Neural cell (in vitro differentiated cells): Measurements from ENCODE around the gene SWAP70. TPM values are rescaled to one million over a fixed set of nuclear protein-coding genes. Genes with fewer than 3 reads are reported as not detected.

Source experiments
- H2AFZ ChIP-seq: fragments of 200-600, 300-800 bp; sonication (generic), shearing (Covaris generic); 2 replicates; pipeline ENCODE4 v1.6.0; 2014; ENCODE audit warnings: low read depth, mild to moderate bottlenecking, antibody characterized with exemption, low read length, moderate library complexity
- H3F3A ChIP-seq: fragments of 200-600 bp; shearing (Covaris generic); 2 replicates; pipeline ENCODE4 v1.6.1; 2016; ENCODE audit warnings: mild to moderate bottlenecking, moderate library complexity, mixed read lengths, antibody characterized with exemption, low read length; ENCODE audit not compliant: insufficient read depth, poor library complexity, severe bottlenecking
- H3K27ac ChIP-seq: fragments of 200-600, 300-800 bp; sonication (generic), shearing (Covaris generic); 2 replicates; pipeline ENCODE4 v1.5.1; 2014; ENCODE audit warnings: mild to moderate bottlenecking, low read length, moderate library complexity
- H3K27me3 ChIP-seq: fragments of 300-800, 200-600 bp; sonication (generic), shearing (Covaris generic); 2 replicates; pipeline ENCODE4 v1.6.0; 2014; ENCODE audit warnings: mild to moderate bottlenecking, low read depth, low read length, moderate library complexity; ENCODE audit not compliant: insufficient read depth
- H3K36me3 ChIP-seq: fragments of 300-800, 200-600 bp; sonication (generic), shearing (Covaris generic); 2 replicates; pipeline ENCODE4 v1.5.1; 2014; ENCODE audit warnings: mild to moderate bottlenecking, antibody characterized with exemption, low read length, moderate library complexity; ENCODE audit not compliant: insufficient read depth
- H3K4me2 ChIP-seq: fragments of 300-800, 200-600 bp; sonication (generic), shearing (Covaris generic); 2 replicates; pipeline ENCODE4 v1.6.0; 2014; ENCODE audit warnings: mild to moderate bottlenecking, low read length
- H3K4me3 ChIP-seq: fragments of 300-800, 200-600 bp; sonication (generic), shearing (Covaris generic); 2 replicates; pipeline ENCODE4 v1.5.1; 2014; ENCODE audit warnings: mild to moderate bottlenecking, low read length, moderate library complexity
- H3K79me2 ChIP-seq: fragments of 200-600 bp; shearing (Covaris generic); replicated peaks from 2 replicates; pipeline ENCODE4 v1.6.0; 2014; ENCODE audit warnings: mild to moderate bottlenecking, low read length, moderate library complexity; ENCODE audit not compliant: insufficient read depth
- H3K9ac ChIP-seq: fragments of 300-800, 200-600 bp; sonication (generic), shearing (Covaris generic); 2 replicates; pipeline ENCODE4 v1.6.1; 2016; ENCODE audit warnings: mild to moderate bottlenecking, low read length, mixed read lengths
- H3K9me2 ChIP-seq: fragments of 200-600 bp; shearing (Covaris generic); 2 replicates; pipeline ENCODE4 v1.6.1; 2016; ENCODE audit warnings: mild to moderate bottlenecking, low read length, mixed read lengths; ENCODE audit not compliant: insufficient read depth
- H3K9me3 ChIP-seq: fragments of 200-600, 300-800 bp; sonication (generic), shearing (Covaris generic); 2 replicates; pipeline ENCODE4 v1.6.1; 2016; ENCODE audit warnings: mild to moderate bottlenecking, mixed run types, low read length, moderate library complexity, mixed read lengths
- H4K20me1 ChIP-seq: fragments of 200-600 bp; shearing (Covaris generic); 2 replicates; pipeline ENCODE4 v1.6.1; 2016; ENCODE audit warnings: mild to moderate bottlenecking, mixed run types; ENCODE audit not compliant: insufficient read depth
- EP300 ChIP-seq: fragments of 450-650 bp; conservative IDR thresholded peaks from 2 replicates; pipeline ENCODE4 v1.6.1; 2014; ENCODE audit warnings: antibody characterized with exemption, mild to moderate bottlenecking, moderate library complexity; ENCODE audit not compliant: poor library complexity, severe bottlenecking
- EZH2 ChIP-seq: fragments of 200-600, 300-800 bp; shearing (Covaris generic), sonication (generic); IDR thresholded peaks from 2 replicates; pipeline ENCODE4 v1.6.1; 2014; ENCODE audit warnings: antibody characterized with exemption, low read length, borderline replicate concordance, mild to moderate bottlenecking; ENCODE audit not compliant: insufficient read depth, poor library complexity, severe bottlenecking
- MXI1 ChIP-seq: fragments of 450-650 bp; conservative IDR thresholded peaks from 2 replicates; pipeline ENCODE4 v1.6.1; 2014; ENCODE audit warnings: antibody characterized with exemption, mild to moderate bottlenecking; ENCODE audit not compliant: poor library complexity, severe bottlenecking
- POLR2AphosphoS5 ChIP-seq: IDR thresholded peaks from 2 replicates; pipeline ENCODE4 v1.6.1; 2012
- RAD21 ChIP-seq: fragments of 450-650 bp; conservative IDR thresholded peaks from 2 replicates; pipeline ENCODE4 v1.6.1; 2014; ENCODE audit warnings: antibody characterized with exemption, mild to moderate bottlenecking, moderate library complexity
- SMC3 ChIP-seq: fragments of 450-650 bp; conservative IDR thresholded peaks from 2 replicates; pipeline ENCODE4 v1.6.1; 2014; ENCODE audit warnings: antibody characterized with exemption, mild to moderate bottlenecking, moderate library complexity; ENCODE audit not compliant: poor library complexity
- TAF1 ChIP-seq: IDR thresholded peaks from 2 replicates; pipeline ENCODE4 v1.6.1; 2012; ENCODE audit warnings: low read depth
- polyA plus RNA-seq: library from polyadenylated mRNA; depleted of rRNA; stranded (reverse); fragments of >200 nt; gene quantifications from 2 replicates; pipeline ENCODE4 v1.2.3, GENCODE V29; 2014
- TF ChIP-seq, protein P1 (sequence below): IDR thresholded peaks from 2 replicates; pipeline ENCODE4 v1.6.1; 2012; ENCODE audit warnings: borderline replicate concordance
- TF ChIP-seq, protein P2 (sequence below): fragments of 450-650 bp; IDR thresholded peaks from 2 replicates; pipeline ENCODE4 v1.5.1; 2014; ENCODE audit warnings: antibody characterized with exemption, mild to moderate bottlenecking, moderate library complexity; ENCODE audit not compliant: poor library complexity, severe bottlenecking

Gene SWAP70
- polyA plus RNA-seq, 1 donor from 2014 or later: 1.4 TPM

- no peaks in the 10 kb centered on the region for H3K27me3 ChIP-seq
- H3K4me3 ChIP-seq: no peak overlapping the region
- no peak for TF ChIP-seq TAF1
- no peak for TF ChIP-seq SMC3
- TF ChIP-seq, protein P1, sequence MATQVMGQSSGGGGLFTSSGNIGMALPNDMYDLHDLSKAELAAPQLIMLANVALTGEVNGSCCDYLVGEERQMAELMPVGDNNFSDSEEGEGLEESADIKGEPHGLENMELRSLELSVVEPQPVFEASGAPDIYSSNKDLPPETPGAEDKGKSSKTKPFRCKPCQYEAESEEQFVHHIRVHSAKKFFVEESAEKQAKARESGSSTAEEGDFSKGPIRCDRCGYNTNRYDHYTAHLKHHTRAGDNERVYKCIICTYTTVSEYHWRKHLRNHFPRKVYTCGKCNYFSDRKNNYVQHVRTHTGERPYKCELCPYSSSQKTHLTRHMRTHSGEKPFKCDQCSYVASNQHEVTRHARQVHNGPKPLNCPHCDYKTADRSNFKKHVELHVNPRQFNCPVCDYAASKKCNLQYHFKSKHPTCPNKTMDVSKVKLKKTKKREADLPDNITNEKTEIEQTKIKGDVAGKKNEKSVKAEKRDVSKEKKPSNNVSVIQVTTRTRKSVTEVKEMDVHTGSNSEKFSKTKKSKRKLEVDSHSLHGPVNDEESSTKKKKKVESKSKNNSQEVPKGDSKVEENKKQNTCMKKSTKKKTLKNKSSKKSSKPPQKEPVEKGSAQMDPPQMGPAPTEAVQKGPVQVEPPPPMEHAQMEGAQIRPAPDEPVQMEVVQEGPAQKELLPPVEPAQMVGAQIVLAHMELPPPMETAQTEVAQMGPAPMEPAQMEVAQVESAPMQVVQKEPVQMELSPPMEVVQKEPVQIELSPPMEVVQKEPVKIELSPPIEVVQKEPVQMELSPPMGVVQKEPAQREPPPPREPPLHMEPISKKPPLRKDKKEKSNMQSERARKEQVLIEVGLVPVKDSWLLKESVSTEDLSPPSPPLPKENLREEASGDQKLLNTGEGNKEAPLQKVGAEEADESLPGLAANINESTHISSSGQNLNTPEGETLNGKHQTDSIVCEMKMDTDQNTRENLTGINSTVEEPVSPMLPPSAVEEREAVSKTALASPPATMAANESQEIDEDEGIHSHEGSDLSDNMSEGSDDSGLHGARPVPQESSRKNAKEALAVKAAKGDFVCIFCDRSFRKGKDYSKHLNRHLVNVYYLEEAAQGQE: no peak
- no peak for TF ChIP-seq EP300
- TF ChIP-seq RAD21: no peak
- TF ChIP-seq, protein P2, sequence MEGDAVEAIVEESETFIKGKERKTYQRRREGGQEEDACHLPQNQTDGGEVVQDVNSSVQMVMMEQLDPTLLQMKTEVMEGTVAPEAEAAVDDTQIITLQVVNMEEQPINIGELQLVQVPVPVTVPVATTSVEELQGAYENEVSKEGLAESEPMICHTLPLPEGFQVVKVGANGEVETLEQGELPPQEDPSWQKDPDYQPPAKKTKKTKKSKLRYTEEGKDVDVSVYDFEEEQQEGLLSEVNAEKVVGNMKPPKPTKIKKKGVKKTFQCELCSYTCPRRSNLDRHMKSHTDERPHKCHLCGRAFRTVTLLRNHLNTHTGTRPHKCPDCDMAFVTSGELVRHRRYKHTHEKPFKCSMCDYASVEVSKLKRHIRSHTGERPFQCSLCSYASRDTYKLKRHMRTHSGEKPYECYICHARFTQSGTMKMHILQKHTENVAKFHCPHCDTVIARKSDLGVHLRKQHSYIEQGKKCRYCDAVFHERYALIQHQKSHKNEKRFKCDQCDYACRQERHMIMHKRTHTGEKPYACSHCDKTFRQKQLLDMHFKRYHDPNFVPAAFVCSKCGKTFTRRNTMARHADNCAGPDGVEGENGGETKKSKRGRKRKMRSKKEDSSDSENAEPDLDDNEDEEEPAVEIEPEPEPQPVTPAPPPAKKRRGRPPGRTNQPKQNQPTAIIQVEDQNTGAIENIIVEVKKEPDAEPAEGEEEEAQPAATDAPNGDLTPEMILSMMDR: no peak
- no peak for TF ChIP-seq POLR2AphosphoS5
- TF ChIP-seq MXI1: no peak
- no peak for TF ChIP-seq EZH2
- no peaks in the 10 kb centered on the region for H3K9me3 ChIP-seq
- no peak overlapping the region for H3K27ac ChIP-seq
- H3F3A ChIP-seq: no peaks in the 10 kb centered on the region
- no peaks in the 10 kb centered on the region for H3K36me3 ChIP-seq
- H3K9me2 ChIP-seq: no peaks in the 10 kb centered on the region
- no peak overlapping the region for H3K4me2 ChIP-seq
- H4K20me1 ChIP-seq: no peaks in the 10 kb centered on the region
- H2AFZ ChIP-seq: no peak overlapping the region
- H3K9ac ChIP-seq: no peak overlapping the region
- H3K79me2 ChIP-seq: no peaks in the 10 kb centered on the region
These were observed 136.0 kb downstream of the SWAP70 start for GRCh38 chr11:9799886-9800285.

- Histone ChIP-seq H3K4me2 (no peak overlapping the region), H2AFZ (no peak overlapping the region), H3K27ac (no peak overlapping the region)
These were observed 138.5 kb downstream of the SWAP70 start for GRCh38 chr11:9802291-9802861.

More at GRCh38 chr11:9802291-9802861, 138.5 kb downstream of the SWAP70 start:
- Histone ChIP-seq H3K4me3 (no peak overlapping the region), H3K27me3 (no peaks in the 10 kb centered on the region), H3K9ac (no peak overlapping the region), H4K20me1 (no peaks in the 10 kb centered on the region), H3F3A (no peaks in the 10 kb centered on the region), H3K36me3 (peaks cover 12% of the 10 kb centered on the region), H3K9me2 (no peaks in the 10 kb centered on the region), H3K79me2 (no peaks in the 10 kb centered on the region), H3K9me3 (no peaks in the 10 kb centered on the region)
- TF ChIP-seq, protein P1: no peak
- TF ChIP-seq, protein P2: no peak
- TF ChIP-seq MXI1 (no peak), EZH2 (no peak), TAF1 (no peak), SMC3 (no peak)
